GM12874 (cell line): ENCODE results near the gene ADAMTS17.

ENCODE experiments used
- TF ChIP-seq, protein P1 (sequence below): IDR thresholded peaks from 2 replicates; pipeline ENCODE4 v1.5.1; 2011; ENCODE audit warnings: low read depth, mild to moderate bottlenecking, control low read depth, low read length, moderate library complexity; ENCODE audit not compliant: insufficient read depth

The ADAMTS17 gene

DNA sequence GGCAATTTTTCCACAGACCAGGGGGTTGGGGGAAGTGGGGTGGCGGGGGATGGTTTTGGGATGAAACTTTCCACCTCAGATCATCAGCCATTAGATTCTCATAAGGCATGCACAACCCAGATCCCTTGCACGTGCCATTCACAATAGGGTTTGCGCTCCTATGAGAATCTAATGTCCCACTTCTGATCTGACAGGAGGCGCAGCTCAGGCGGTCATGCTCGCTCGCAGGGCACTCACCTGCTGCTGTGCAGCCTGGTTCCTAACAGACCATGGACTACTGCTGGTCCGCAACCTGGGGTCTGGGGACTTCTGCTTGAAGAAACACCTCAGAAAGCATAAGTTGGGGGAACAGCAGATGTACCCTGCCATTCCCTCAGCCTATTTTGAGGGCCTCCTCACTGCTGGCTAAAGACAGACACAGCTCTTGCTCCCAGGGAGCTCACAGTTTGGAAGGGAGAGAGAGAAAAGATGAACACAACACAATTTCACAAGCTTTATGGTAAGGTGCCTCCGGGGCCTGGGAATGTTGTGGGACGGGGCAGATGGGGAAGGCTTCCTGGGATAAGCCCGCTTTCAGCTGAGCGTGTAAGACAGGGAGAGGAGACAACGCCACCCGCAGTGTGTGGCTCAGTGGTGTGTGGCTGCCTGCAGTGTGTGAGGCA is 285.2 kb downstream of the ADAMTS17 start:
- TF ChIP-seq, protein P1, sequence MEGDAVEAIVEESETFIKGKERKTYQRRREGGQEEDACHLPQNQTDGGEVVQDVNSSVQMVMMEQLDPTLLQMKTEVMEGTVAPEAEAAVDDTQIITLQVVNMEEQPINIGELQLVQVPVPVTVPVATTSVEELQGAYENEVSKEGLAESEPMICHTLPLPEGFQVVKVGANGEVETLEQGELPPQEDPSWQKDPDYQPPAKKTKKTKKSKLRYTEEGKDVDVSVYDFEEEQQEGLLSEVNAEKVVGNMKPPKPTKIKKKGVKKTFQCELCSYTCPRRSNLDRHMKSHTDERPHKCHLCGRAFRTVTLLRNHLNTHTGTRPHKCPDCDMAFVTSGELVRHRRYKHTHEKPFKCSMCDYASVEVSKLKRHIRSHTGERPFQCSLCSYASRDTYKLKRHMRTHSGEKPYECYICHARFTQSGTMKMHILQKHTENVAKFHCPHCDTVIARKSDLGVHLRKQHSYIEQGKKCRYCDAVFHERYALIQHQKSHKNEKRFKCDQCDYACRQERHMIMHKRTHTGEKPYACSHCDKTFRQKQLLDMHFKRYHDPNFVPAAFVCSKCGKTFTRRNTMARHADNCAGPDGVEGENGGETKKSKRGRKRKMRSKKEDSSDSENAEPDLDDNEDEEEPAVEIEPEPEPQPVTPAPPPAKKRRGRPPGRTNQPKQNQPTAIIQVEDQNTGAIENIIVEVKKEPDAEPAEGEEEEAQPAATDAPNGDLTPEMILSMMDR, result no peak

DNA sequence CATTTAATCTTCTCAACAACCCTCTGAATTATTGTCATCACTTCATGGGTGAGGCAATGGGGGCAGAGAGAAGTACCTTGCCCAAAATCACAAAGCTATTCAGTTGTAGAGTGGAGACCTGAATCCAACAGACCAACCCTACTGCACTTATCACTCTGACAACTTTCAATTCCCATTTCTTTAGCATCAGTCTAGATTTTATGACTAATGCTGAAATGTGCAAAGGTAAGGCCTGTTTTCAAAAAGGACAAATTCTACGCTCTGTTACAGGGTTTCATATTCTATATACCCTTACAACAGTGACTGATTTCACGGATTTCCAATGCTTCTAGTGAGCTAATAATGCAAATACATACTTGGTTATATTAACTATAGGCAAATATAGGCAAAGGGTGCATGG is 286.0 kb downstream of the ADAMTS17 start:
- TF ChIP-seq, protein P1, result no peak

DNA sequence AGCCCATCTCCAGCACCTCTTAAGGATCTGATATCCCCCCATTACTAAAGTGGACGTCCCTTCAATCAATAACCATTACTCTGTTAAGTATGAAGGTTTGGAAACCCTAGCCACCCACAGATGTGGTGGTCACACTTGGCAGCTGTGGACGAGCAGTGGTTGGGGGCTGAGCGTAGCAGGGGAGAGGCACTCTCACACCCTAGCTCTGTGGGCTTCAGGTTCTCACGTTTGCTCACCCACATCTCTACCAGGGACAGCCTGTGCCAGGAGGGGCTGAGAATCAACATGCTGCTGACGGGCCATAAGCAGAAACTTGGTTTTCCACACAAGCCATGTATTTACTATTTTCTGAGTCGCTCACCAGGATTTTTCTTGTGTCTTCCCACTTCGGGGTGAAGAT is 287.2 kb downstream of the ADAMTS17 start:
- TF ChIP-seq, protein P1, result no peak

DNA sequence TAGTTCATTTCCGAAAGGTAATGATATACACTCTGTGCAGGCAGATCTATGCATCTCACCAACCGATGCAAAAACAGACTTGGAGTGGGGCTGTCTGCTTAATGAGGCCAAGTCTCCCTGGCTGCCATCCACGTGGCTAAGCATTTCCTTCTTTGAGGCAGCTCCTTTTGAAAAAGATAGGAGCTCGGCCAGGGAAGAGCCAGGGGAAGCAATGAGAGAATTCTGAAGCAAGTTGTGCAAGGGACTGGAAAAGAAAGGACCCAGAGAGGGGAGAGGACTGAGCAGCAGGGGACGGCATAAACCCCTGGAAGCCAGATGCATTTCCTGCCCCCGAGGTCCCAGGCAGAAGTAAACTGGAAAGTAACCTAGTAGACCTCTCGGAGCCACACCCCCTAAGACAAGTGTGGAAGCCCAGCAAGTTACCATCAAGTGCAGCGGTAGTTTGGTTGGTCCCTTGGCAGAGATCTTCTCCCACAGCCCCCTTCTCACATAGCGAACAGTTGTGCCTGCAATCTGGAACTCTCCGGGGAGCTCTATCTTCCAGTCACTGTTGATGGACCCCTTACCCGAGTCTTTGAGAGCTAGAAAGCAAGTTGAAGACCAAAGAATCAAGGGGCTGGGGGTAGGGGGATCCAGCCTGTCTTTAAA is 288.2 kb downstream of the ADAMTS17 start:
- TF ChIP-seq, protein P1, result no peak

DNA sequence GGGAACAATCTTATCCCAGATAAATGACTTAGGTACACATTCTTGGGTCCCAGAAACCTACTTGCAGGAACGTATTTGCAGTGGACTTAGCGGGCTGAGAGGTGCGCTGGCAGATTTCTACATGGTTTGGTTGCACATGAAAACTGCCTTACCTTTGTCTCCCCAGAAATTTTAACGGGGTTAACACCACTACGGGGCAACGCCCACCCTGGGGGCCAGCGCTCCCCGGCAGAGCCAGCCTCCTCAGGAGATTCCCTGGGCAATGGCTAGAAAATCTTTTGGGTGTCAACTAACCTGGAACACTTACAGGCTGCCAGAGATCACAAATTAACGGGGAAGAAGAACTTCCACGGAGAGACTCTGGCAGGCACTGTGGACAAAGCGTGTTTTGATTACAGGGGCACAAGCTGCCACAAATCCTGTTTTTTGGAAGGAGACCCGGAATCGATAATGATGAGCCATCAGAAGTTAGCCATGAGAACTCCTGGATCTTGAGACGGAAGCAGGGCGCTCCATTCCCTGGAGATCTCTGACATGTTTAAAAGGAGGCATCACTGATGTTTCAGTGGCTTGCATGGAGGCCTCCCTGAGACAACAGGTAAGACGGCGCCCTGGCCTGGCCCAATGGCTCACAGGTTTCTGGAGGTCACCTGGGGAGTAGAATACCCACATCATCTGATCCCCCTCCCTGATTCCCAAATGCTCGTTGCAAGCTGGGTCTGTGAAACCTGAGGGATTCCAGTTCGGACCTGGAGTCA is 288.9 kb downstream of the ADAMTS17 start:
- TF ChIP-seq, protein P1, result no peak

DNA sequence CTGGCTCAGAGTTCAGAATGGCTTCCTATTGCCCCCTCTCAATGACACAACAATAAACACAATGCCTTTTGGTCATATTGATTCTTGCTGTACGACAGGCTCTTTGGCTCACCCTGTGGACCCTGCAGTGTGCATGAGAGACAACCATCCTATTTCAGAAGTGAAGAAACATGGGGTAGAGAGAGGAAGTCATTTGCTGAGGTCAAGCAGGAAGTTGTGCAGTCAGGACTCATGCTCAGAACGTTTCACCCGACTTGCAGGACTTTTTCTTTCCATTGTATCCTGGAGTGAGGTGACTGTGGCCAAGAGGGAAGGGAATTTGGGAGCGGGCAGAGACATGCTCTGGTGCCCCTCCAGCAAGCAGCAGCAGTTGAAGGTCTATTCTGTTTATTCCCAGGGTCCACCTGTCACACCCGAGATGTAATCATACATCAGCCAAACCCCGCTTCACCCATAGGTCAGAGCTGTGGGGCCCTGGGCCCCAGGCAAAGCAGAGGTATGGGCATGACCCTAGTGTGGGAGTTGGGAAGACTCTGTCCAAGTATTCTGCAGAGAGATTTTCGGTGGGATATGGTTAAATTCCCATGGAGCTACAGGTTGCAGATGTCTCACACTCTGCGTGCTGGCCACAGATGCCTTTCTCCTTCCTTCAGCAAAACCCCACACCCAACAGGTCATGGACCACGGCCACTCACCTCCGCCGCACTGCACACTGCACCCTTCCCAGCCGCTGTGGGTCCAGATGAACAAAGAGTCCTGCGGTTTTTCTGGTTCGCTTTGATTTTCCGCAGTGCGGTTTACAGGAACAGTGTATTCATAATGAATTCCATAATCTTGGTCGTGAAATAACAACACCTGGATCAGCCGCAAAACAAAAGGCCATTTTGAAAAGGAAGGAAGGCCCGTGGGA is 290.6 kb downstream of the ADAMTS17 start:
- TF ChIP-seq, protein P1, result no peak
